ENCODE data around the gene PRAF2.

The PRAF2 gene, protein sequence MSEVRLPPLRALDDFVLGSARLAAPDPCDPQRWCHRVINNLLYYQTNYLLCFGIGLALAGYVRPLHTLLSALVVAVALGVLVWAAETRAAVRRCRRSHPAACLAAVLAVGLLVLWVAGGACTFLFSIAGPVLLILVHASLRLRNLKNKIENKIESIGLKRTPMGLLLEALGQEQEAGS

GRCh38 chrX:49073601-49074575 is at the start of gene PRAF2:
TSS of gene PRAF2 (minus strand) at chrX:49074002. CDS start at chrX:49073987, 15 bp downstream.
- DNase-seq, result peak; percentile 86

GRCh38 chrX:49122499-49122898 is 48.7 kb upstream of the PRAF2 start:
- DNase-seq, result no peak

DNA sequence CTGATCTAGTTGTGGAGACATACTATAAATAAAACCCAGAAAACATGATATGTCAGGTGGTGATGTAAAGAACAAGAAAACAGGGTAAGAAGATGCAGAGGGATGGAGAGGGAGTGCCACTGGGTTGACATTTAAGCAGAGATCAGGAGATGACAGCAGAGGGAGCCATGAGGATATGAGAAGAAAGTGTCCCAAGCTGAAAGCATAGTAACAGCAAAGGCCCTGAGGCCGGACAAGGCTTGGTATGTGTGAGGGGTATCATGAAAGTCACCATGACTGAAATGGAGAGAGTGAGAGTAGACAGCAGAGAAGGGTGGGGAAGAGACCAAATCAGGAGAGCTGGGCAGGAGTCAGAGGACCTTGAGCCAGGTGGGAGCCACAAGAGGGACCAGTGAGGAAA is 46.3 kb upstream of the PRAF2 start:
- no peak for DNase-seq

GRCh38 chrX:49117581-49117980 is 43.8 kb upstream of the PRAF2 start:
- no peak for DNase-seq

- no peak for DNase-seq
Observed at GRCh38 chrX:49116716-49117115, 42.9 kb upstream of the PRAF2 start.

- DNase-seq, result no peak
Observed at GRCh38 chrX:49116076-49116475, 42.3 kb upstream of the PRAF2 start.

DNA sequence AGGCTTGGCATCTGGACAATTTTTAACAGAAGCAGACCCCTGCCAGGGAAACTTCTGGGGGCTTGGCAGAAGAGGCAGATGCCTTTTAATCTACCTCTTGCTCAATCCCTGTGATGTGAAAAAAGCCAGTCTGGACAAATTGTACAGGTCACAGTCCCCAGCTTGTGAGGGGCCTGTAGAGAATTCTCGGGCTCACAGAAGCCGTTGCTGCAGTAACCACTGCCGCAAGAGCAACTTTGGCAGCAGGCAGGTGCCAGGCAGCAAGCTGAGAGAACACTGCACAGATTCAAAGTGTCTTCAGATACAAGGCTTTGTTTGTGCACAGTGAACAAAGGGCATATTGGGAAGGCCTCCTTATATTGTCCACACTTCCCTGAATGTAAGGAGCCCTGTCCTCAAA is 38.0 kb upstream of the PRAF2 start:
- no peak for DNase-seq

GRCh38 chrX:49110417-49110816 is 36.6 kb upstream of the PRAF2 start:
- DNase-seq, result no peak

DNA sequence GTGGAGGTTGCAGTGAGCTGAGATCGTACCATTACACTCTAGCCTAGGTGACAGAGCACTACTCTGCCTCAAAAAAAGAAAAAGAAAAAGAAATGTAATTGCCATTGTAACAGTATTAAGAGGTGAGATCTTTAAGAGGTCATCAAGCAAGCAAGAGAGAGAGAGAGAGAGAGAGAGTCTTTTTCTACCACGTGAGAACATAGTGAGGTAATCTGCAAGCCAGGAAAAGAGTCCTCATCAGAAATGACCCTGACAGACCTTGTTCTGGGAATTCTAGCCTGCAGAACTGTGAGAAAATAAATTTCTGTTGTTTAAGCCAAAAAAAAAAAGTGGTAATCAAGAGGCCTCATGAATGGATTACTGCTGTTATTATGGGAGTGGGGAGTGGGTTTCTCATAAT is 34.8 kb upstream of the PRAF2 start:
- DNase-seq, result no peak

GRCh38 chrX:49106930-49107329 is 33.1 kb upstream of the PRAF2 start:
- DNase-seq, result no peak

GRCh38 chrX:49106296-49106695 is 32.5 kb upstream of the PRAF2 start:
- no peak for DNase-seq

DNA sequence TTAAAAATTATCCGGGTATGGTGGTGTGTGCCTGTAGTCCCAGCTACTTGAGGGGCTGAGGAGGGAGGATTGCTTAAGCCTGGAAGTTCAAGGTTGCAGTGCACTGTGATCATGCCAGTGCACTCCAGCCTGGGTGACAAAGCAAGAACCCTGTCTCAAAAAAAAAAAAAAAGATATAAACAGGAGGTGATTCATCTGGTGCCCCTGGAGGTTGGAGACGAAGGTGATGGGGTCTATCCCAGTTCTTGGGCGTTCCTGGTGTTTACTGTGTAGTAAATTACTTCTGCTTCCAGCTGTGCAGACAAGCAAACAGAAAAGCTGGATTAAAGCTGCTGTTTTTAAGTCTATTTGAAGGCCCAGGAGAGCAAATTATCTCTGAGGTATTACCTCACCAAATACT is 29.8 kb upstream of the PRAF2 start:
- DNase-seq, result no peak

GRCh38 chrX:49102190-49102589 is 28.4 kb upstream of the PRAF2 start:
- DNase-seq, result no peak

GRCh38 chrX:49101629-49101984 is 27.8 kb upstream of the PRAF2 start:
- no peak for DNase-seq

DNA sequence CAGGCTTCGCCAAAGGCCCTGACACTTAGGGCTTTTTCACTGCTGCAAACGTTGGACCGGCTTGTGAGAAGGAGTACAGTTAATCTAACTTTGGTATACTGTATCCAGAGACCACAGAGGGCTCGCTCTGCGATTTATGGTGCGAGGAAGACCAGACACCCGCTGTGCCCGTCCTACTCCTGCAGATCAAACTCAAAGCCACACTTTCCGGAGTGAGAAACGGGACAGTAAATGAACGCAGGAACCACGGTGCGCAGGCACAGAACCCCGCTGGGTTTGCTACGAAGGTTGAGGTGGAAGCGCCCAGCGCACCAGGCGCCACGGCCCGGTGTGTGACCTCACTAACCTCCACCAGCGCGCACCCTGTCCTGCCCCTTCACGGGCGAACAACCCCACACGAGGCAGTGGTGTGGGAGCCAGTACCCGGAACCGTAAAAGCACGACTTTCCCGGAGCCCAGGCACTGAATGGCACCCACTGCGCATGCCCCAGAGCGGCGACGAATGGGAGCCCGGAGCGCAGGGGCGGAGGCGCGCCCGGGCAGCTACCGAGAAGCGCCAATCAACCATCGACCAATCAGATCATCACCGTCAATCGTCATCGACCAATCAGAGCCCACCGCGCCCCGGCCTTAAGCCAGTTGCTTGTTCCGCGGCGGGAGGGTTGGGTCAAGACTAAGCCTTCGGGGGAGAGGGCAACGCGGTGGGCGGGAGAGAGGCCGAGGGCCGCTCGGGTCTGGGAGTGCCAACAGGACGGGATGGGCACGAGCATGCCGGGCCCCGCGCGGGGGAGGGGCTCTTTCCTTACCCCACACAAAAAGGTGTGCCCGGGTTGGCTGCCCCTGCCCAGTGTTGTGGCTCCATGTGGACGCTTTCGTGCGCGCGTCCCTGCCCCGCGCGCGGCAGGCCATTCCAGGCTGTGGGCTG is 27.2 kb upstream of the PRAF2 start:
- DNase-seq, result peak; percentile 81

DNA sequence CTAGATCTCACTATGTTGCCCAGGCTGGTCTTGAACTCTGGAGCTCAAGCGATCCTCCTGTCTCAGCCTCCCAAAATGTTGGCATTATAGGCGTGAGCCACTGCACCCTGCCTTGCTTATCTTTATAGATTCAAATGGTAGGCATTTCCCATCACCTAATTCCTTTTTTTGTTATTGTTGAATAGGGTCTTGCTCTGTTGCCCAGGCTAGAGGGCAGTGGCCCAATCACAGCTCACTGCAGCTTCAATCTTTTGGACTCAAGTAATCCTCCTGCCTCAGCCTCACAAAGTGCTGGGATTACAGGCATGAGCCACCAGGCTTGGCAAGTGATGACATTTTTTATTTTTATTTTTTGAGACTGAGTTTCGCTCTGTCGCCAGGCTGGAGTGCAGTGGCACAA is 22.6 kb upstream of the PRAF2 start:
- DNase-seq, result no peak

DNA sequence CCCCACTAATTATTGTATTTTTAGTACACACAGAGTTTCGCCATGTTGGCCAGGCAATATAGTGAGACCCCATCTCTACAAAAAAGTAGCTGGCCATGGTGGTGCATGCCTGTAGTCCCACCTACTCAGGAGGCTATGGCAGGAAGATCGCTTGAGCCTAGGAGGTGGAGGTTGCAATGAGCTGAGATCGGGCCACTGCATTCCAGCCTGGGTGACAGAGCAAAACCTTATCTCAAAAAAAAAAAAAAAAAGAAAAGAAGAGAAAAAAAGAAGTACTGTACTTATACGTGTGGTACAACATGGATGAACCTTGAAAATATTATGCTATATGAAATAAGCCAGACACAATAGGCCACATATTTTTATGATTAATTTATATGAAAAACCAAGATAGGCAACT is 15.8 kb upstream of the PRAF2 start:
- no peak for DNase-seq

- DNase-seq, result no peak
Observed at GRCh38 chrX:49082271-49082871, 8.6 kb upstream of the PRAF2 start.

DNA sequence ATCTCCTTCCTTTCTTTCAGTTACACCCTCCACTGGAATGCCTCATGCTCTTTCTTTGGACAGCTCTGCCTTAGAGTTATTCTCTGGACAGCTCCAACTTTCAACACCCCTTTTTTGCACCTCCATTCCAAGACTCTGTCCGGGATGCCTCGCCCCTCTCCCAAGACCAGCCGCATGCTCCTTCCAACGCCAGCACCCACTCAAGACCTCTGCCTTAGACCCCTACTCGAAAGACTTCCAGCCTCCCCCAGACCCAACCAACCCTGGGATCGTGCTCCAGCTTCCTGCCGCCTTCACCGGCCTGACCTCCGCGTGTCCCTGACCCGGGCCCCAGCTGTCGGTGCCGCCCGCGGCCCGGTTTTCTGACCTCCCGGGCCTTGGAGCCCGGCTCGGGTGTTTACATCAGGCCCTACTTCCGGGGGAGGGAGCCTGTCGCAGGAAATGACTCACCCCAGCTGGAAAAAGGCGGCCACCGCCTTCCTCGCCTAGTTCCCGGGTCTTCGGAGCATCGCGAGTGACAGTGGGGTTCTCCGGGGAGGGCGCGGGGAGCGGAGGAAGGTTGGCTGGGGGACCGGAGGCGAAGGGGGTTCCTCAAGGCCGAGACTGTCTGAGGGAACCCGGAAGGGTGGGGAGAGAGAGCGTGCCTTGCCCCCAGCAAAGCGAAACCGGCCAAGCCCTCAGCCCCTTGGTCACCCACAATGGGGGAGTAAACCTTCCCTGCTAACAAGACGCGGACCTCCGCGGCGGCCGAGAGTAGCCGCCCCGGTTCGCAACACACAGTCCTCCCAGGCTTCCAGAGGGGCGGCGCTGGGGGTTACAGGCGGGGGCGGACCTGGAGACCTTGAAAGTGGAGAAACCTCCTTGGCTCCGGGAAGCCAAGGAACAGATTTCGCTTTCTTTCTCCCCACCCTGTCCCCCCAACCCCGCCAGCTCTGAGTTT is 6.0 kb upstream of the PRAF2 start, which contains the start of gene WDR45:
Gene WDR45 (minus strand): TSS at position 399 of the 940 bp plus-strand sequence. CDS start 1,792 bp downstream, outside the sequence.
- peak; percentile 66 for DNase-seq

DNA sequence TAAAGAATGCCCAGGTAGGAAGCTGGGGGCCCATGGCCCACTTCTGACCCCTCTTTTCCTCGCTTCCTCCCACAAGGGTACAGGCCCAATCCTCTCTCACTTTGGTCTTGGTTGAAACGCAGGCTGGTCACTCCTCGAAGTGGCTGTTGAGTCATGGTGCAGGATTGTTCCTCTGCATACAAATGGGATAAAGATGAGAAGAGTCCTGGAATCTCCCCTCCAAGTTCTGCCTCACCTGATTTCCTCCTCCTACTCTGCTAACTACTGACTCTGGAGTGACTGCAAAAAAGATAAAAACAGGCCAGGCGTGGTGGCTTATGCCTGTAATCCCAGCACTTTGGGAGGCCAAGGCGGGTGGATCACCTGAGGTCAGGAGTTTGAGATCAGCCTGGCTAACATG is 4.1 kb upstream of the PRAF2 start:
- no peak for DNase-seq

GRCh38 chrX:49075347-49075746 is 1.5 kb upstream of the PRAF2 start:
- no peak for DNase-seq

DNA sequence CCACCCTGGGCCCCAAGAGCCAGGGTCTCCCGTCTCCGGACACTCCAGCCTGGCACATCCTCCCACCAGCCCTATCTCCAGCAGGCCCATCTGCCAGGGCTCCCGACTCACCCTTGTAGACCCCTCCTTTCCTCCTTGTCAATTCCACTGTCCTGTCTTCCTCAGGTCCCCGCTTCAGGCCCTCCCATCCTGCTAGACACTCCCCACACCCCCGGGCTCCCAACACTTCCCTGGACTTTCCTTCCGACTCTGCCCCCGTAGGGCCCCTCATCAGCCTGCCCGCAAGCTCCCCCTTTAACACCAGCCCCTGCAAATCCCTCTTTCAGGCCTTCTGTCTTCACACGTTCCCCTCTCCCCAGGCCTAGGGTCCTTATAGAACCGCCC is 1.1 kb downstream of the PRAF2 start:
- DNase-seq, result no peak
